ENCODE results near the gene ATOH8.

The ATOH8 gene

GRCh38 chr2:85794491-85795121, 40.8 kb downstream of the ATOH8 start:
- no peak for TF ChIP-seq SPI1 (IDR thresholded peaks at IDR 0.05; ENCODE audit: borderline replicate concordance, low read depth)
- TF ChIP-seq REST (IDR thresholded peaks at IDR 0.05; ENCODE audit: insufficient replicate concordance, low read depth) = no peak
- no peak for TF ChIP-seq POLR2AphosphoS5 (IDR thresholded peaks at IDR 0.05; ENCODE audit: low read depth)
- no peak for TF ChIP-seq GABPA (IDR thresholded peaks at IDR 0.05; ENCODE audit: low read depth)
- no peak for TF ChIP-seq CTCF (IDR thresholded peaks at IDR 0.05; ENCODE audit: insufficient read depth, low read length)
- no peak overlapping the region for H3K27ac ChIP-seq (replicated peaks)
- H3K4me3 ChIP-seq (replicated peaks; ENCODE audit: insufficient read depth, low read length) = no peak overlapping the region
- DNase-seq (ENCODE audit: low read depth in 1 of 2, low spot score in 1 of 2) = no peak
- no peaks in the 10 kb centered on the region for H3K27me3 ChIP-seq (ENCODE audit: insufficient read depth, poor library complexity, severe bottlenecking)

- Histone ChIP-seq H3K4me3 (replicated peaks; ENCODE audit: insufficient read depth, low read length) (no peak overlapping the region), H3K27me3 (ENCODE audit: insufficient read depth, poor library complexity, severe bottlenecking) (no peaks in the 10 kb centered on the region), H3K27ac (replicated peaks) (no peak overlapping the region)
- no peak for DNase-seq (ENCODE audit: low read depth in 1 of 2, low spot score in 1 of 2)
- TF ChIP-seq CTCF (IDR thresholded peaks at IDR 0.05; ENCODE audit: insufficient read depth, low read length) = no peak
- TF ChIP-seq REST (IDR thresholded peaks at IDR 0.05; ENCODE audit: insufficient replicate concordance, low read depth) = no peak
- TF ChIP-seq GABPA (IDR thresholded peaks at IDR 0.05; ENCODE audit: low read depth) = no peak
- no peak for TF ChIP-seq SPI1 (IDR thresholded peaks at IDR 0.05; ENCODE audit: borderline replicate concordance, low read depth)
- TF ChIP-seq POLR2AphosphoS5 (IDR thresholded peaks at IDR 0.05; ENCODE audit: low read depth) = no peak
Observed at GRCh38 chr2:85795331-85796045, 41.7 kb downstream of the ATOH8 start.

GRCh38 chr2:85796046-85796340, 42.2 kb downstream of the ATOH8 start:
- Histone ChIP-seq H3K4me3 (replicated peaks; ENCODE audit: insufficient read depth, low read length) (no peak overlapping the region), H3K27ac (replicated peaks) (no peak overlapping the region), H3K27me3 (ENCODE audit: insufficient read depth, poor library complexity, severe bottlenecking) (no peaks in the 10 kb centered on the region)
- no peak for DNase-seq (ENCODE audit: low read depth in 1 of 2, low spot score in 1 of 2)
- no peak for TF ChIP-seq POLR2AphosphoS5 (IDR thresholded peaks at IDR 0.05; ENCODE audit: low read depth)
- TF ChIP-seq GABPA (IDR thresholded peaks at IDR 0.05; ENCODE audit: low read depth) = no peak
- TF ChIP-seq SPI1 (IDR thresholded peaks at IDR 0.05; ENCODE audit: borderline replicate concordance, low read depth) = no peak
- no peak for TF ChIP-seq REST (IDR thresholded peaks at IDR 0.05; ENCODE audit: insufficient replicate concordance, low read depth)
- TF ChIP-seq CTCF (IDR thresholded peaks at IDR 0.05; ENCODE audit: insufficient read depth, low read length) = no peak
